Lower leg skin (tissue), 3 donors: ENCODE data around the gene SPRR4.

Experiments
- POLR2A ChIP-seq, 2 donors: fragments of 450-650 bp; IDR thresholded peaks; one replicate each; pipeline ENCODE4 v1.6.1; 2016 to 2017; ENCODE audit warnings: antibody characterized with exemption in 2 of 2, mild to moderate bottlenecking in 1 of 2, moderate library complexity in 1 of 2
- TF ChIP-seq, protein P1 (sequence below), 3 donors: fragments of 450-650 bp; IDR thresholded peaks; one replicate each; pipeline ENCODE4 v1.5.1; 2016; ENCODE audit warnings: antibody characterized with exemption in 3 of 3, mild to moderate bottlenecking in 3 of 3, moderate library complexity in 2 of 3

DNA sequence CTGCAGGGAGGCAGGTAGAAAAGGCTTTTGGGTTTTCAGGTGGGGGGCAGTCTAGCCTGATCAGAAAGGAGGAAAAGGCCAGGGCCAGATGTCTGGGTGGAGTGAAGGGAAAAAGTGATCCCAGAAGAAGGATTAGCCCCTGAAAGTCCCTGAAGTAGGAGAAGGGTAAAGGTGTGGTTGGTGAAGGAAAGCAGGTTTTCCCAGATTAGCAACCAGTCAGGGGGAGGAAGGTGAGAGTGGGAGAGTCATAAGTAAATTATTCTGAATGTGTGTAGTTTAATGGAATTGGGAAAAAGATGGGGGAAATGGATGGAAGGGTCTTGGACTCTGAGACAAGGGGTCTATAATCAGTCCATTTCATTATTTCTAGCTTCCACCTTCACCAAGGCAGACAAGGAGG lies 12.8 kb downstream of the SPRR4 start:
- TF ChIP-seq, protein P1, sequence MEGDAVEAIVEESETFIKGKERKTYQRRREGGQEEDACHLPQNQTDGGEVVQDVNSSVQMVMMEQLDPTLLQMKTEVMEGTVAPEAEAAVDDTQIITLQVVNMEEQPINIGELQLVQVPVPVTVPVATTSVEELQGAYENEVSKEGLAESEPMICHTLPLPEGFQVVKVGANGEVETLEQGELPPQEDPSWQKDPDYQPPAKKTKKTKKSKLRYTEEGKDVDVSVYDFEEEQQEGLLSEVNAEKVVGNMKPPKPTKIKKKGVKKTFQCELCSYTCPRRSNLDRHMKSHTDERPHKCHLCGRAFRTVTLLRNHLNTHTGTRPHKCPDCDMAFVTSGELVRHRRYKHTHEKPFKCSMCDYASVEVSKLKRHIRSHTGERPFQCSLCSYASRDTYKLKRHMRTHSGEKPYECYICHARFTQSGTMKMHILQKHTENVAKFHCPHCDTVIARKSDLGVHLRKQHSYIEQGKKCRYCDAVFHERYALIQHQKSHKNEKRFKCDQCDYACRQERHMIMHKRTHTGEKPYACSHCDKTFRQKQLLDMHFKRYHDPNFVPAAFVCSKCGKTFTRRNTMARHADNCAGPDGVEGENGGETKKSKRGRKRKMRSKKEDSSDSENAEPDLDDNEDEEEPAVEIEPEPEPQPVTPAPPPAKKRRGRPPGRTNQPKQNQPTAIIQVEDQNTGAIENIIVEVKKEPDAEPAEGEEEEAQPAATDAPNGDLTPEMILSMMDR (IDR thresholded peaks at IDR 0.05) = no peak
- no peak for TF ChIP-seq POLR2A (IDR thresholded peaks at IDR 0.05)
